Measurements from ENCODE around the gene PTPRCAP. TPM values are rescaled to one million over a fixed set of nuclear protein-coding genes. Genes with fewer than 3 reads are reported as not detected.

PTPRCAP gene
- polyA plus RNA-seq, 1 of the 3 experiments (the other 2 are of a cell fraction), result 1.4 TPM

GRCh38 chr11:67483831-67484665, 46.6 kb upstream of the PTPRCAP start:
- H3K9ac ChIP-seq, result no peak overlapping the region
- ChIA-PET CTCF (no interaction called here), POLR2A (interaction anchor here (1.4 kb wide), 1 partner anchor 15 kb away, joined by 6 read pairs; the partner anchor contains the start of gene TMEM134)
- WGBS (ENCODE audit: low lambda C conversion rate), result 92% methylated on average over 16 of the region's 16 CpGs
- no peak overlapping the region for H2AFZ ChIP-seq (ENCODE audit: low read depth)
- H3K27ac ChIP-seq (ENCODE audit: low read depth in 2 of 2, low read length in 1 of 2), result no peak overlapping the region
- H4K20me1 ChIP-seq (ENCODE audit: insufficient read depth), result no peaks in the 10 kb centered on the region
- TF ChIP-seq RFX5 (IDR thresholded peaks at IDR 0.05; ENCODE audit: low read length), result no peak
- no peak for TF ChIP-seq GATA2 (CRISPR knock-in tag; IDR thresholded peaks at IDR 0.05)
- no peak for TF ChIP-seq CTCF (IDR thresholded peaks at IDR 0.05)
- TF ChIP-seq USF1 (IDR thresholded peaks at IDR 0.05; ENCODE audit: borderline replicate concordance, low read depth), result no peak
- H3K4me3 ChIP-seq (ENCODE audit: low read depth in 2 of 2, low read length in 1 of 2), result peak overlapping the region; percentile 54 to 62; a peak in 3 of 4 replicates
- no peaks in the 10 kb centered on the region for H3K9me2 ChIP-seq
- no peaks in the 10 kb centered on the region for H3K27me3 ChIP-seq (ENCODE audit: insufficient read depth)
- H3K4me1 ChIP-seq (ENCODE audit: control insufficient read depth in 1 of 2, insufficient read depth in 2 of 2, low read depth in 1 of 2, low read length in 1 of 2), result peaks cover 6 to 17% of the 10 kb centered on the region in 2 experiments; a peak in 3 of 4 replicates
- H3K36me3 ChIP-seq (replicated peaks in 1 of 2; ENCODE audit: control insufficient read depth in 1 of 2, insufficient read depth in 2 of 2, low read length in 1 of 2), result peaks cover 0 to 7% of the 10 kb centered on the region in 2 experiments
- DNase-seq, result no peak
- H3K9me3 ChIP-seq, result no peaks in the 10 kb centered on the region
- H3K79me2 ChIP-seq (ENCODE audit: insufficient read depth), result peaks cover 25% of the 10 kb centered on the region
- H3K4me2 ChIP-seq, result peak overlapping the region; percentile 79
- H3F3A ChIP-seq (replicated peaks; ENCODE audit: insufficient read depth), result peaks cover 7% of the 10 kb centered on the region

- POLR2A ChIA-PET, result interaction anchor here (0.8 to 1.4 kb wide), 2 partner anchors 14 to 91 kb away, joined by 3 to 6 read pairs; partner anchors contain the start of genes RAD9A and TMEM134
- Histone ChIP-seq H3K4me3 (ENCODE audit: low read depth in 2 of 2, low read length in 1 of 2) (peak within 1 kb of the TSS; percentile 54 to 62), H3K27ac (ENCODE audit: low read depth in 2 of 2, low read length in 1 of 2) (peak within 1 kb of the TSS; percentile 65 to 87), H3K4me1 (ENCODE audit: control insufficient read depth in 1 of 2, insufficient read depth in 2 of 2, low read depth in 1 of 2, low read length in 1 of 2) (peaks cover 6 to 17% of the 10 kb centered on the region in 2 experiments; a peak in 3 of 4 replicates), H3F3A (replicated peaks; ENCODE audit: insufficient read depth) (peaks cover 7% of the 10 kb centered on the region), H3K27me3 (ENCODE audit: insufficient read depth) (no peaks in the 10 kb centered on the region; the same call in 1 of the 2 replicates), H3K9me2 (no peaks in the 10 kb centered on the region), H3K9ac (peak within 1 kb of the TSS; percentile 55), H4K20me1 (ENCODE audit: insufficient read depth) (no peaks in the 10 kb centered on the region), H2AFZ (ENCODE audit: low read depth) (peak within 1 kb of the TSS; percentile 99), H3K36me3 (replicated peaks in 1 of 2; ENCODE audit: control insufficient read depth in 1 of 2, insufficient read depth in 2 of 2, low read length in 1 of 2) (peaks cover 0 to 6% of the 10 kb centered on the region in 2 experiments), H3K4me2 (peak within 1 kb of the TSS; percentile 79), H3K79me2 (ENCODE audit: insufficient read depth) (peaks cover 25% of the 10 kb centered on the region), H3K9me3 (no peaks in the 10 kb centered on the region)
- CTCF ChIA-PET, result interaction anchor here (0.8 kb wide), 1 partner anchor 132 kb away, joined by 3 read pairs; no protein-coding TSS in a partner anchor
- DNase-seq, result peak; percentile 98
- 17% methylated on average over 40 of the region's 60 CpGs for WGBS (ENCODE audit: low lambda C conversion rate)
- TF ChIP-seq MXI1 (IDR thresholded peaks at IDR 0.05; ENCODE audit: low read depth, low read length), result peak; percentile 69
- TF ChIP-seq MEF2A (IDR thresholded peaks at IDR 0.05; ENCODE audit: borderline replicate concordance, low read depth), result no peak
- no peak for TF ChIP-seq IRF3 (IDR thresholded peaks at IDR 0.05; ENCODE audit: low read depth, low read length)
- TF ChIP-seq USF1 (IDR thresholded peaks at IDR 0.05; ENCODE audit: borderline replicate concordance, low read depth), result no peak
- no peak for TF ChIP-seq NFIC (IDR thresholded peaks at IDR 0.05; ENCODE audit: borderline replicate concordance)
- 0 out of 2 replicates have a peak, but pooled peaks have one; percentile 22 for TF ChIP-seq RFX5 (IDR thresholded peaks at IDR 0.05; ENCODE audit: low read length)
- peak; percentile 92 for TF ChIP-seq TAF1 (IDR thresholded peaks at IDR 0.05; ENCODE audit: borderline replicate concordance, low read depth, low read length)
- peak; percentile 59 for TF ChIP-seq GABPA (IDR thresholded peaks at IDR 0.05; ENCODE audit: low read depth)
- TF ChIP-seq RCOR1 (IDR thresholded peaks at IDR 0.05; ENCODE audit: low read length), result no peak
- no peak for TF ChIP-seq JUND (IDR thresholded peaks at IDR 0.05)
- TF ChIP-seq PBX3 (IDR thresholded peaks at IDR 0.05), result peak; percentile 74
- TF ChIP-seq MAX (IDR thresholded peaks at IDR 0.05; ENCODE audit: low read depth), result peak; percentile 100
- TF ChIP-seq RXRA (IDR thresholded peaks at IDR 0.05; ENCODE audit: borderline replicate concordance, low read depth), result no peak
- TF ChIP-seq POLR2AphosphoS5 (IDR thresholded peaks at IDR 0.05; ENCODE audit: low read depth, low read length), result peak; percentile 71
- TF ChIP-seq TCF12 (IDR thresholded peaks at IDR 0.05), result no peak
- peak; percentile 78 for TF ChIP-seq ELF1 (IDR thresholded peaks at IDR 0.05)
These were observed 45.6 kb upstream of the PTPRCAP start, which contains the start of gene AIP for GRCh38 chr11:67482827-67483798. TSS of gene AIP (plus strand) at chr11:67483026. CDS start at chr11:67483159, 133 bp downstream.
